Measurements from ENCODE around the gene TBCA. TPM values are rescaled to one million over a fixed set of nuclear protein-coding genes. Genes with fewer than 3 reads are reported as not detected.

Gene TBCA
- total RNA-seq, 4 donors from 2014 or later, result 137 to 172 (median 153) TPM

- no peak for TF ChIP-seq POLR2A (IDR thresholded peaks at IDR 0.05)
- TF ChIP-seq POLR2AphosphoS5 (IDR thresholded peaks at IDR 0.05), result no peak
- TF ChIP-seq EP300 (IDR thresholded peaks at IDR 0.05), result no peak
- TF ChIP-seq CTCF (IDR thresholded peaks at IDR 0.05), result no peak
- Histone ChIP-seq H3K27ac (no peak overlapping the region), H3K4me1 (no peaks in the 10 kb centered on the region), H3K36me3 (no peaks in the 10 kb centered on the region), H3K27me3 (no peaks in the 10 kb centered on the region), H3K9me3 (no peaks in the 10 kb centered on the region), H3K4me3 (no peak overlapping the region)
- ATAC-seq, result no peak
- 85 to 90% methylated on average over 2 of the region's 2 CpGs for WGBS, 2 donors (ENCODE audit: low coverage in 1 of 2)
Observed at GRCh38 chr5:77791926-77792325, 15.8 kb upstream of the TBCA start.

- Histone ChIP-seq H3K27me3 (no peaks in the 10 kb centered on the region), H3K27ac (no peak overlapping the region), H3K36me3 (no peaks in the 10 kb centered on the region), H3K9me3 (no peaks in the 10 kb centered on the region), H3K4me1 (no peaks in the 10 kb centered on the region), H3K4me3 (no peak overlapping the region)
- no peak for TF ChIP-seq EP300 (IDR thresholded peaks at IDR 0.05)
- no peak for TF ChIP-seq CTCF (IDR thresholded peaks at IDR 0.05)
- TF ChIP-seq POLR2A (IDR thresholded peaks at IDR 0.05), result no peak
- TF ChIP-seq POLR2AphosphoS5 (IDR thresholded peaks at IDR 0.05), result no peak
- ATAC-seq, result no peak
- WGBS, 2 donors (ENCODE audit: low coverage in 1 of 2), result 62 to 69% methylated on average over 2 of the region's 2 CpGs
Observed at GRCh38 chr5:77791356-77791755, 15.2 kb upstream of the TBCA start.

DNA sequence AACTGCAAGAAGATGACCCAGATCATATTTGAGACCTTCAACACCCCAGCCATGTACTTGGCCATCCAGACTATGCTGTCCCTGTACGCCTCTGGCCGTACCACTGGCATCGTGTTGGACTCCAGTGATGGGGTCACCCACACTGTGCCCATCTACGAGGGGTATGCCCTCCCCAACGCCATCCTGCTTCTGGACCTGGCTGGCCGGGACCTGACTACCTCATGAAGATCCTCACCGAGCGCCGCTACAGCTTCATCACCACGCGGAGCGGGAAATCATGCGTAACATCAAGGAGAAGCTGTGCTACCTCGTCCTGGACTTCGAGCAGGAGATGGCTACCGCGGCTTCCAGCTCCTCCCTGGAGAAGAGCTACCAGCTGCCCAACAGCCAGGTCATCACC lies 9.1 kb upstream of the TBCA start:
- Histone ChIP-seq H3K27me3 (no peaks in the 10 kb centered on the region), H3K9me3 (no peaks in the 10 kb centered on the region), H3K27ac (no peak overlapping the region), H3K4me3 (no peak overlapping the region), H3K36me3 (no peaks in the 10 kb centered on the region), H3K4me1 (no peaks in the 10 kb centered on the region)
- WGBS, 2 donors (ENCODE audit: low coverage in 1 of 2), result 82 to 87% methylated on average over 2 to 3 of the region's 17 CpGs
- no peak for ATAC-seq
- no peak for TF ChIP-seq CTCF (IDR thresholded peaks at IDR 0.05)
- no peak for TF ChIP-seq POLR2AphosphoS5 (IDR thresholded peaks at IDR 0.05)
- no peak for TF ChIP-seq EP300 (IDR thresholded peaks at IDR 0.05)
- no peak for TF ChIP-seq POLR2A (IDR thresholded peaks at IDR 0.05)

DNA sequence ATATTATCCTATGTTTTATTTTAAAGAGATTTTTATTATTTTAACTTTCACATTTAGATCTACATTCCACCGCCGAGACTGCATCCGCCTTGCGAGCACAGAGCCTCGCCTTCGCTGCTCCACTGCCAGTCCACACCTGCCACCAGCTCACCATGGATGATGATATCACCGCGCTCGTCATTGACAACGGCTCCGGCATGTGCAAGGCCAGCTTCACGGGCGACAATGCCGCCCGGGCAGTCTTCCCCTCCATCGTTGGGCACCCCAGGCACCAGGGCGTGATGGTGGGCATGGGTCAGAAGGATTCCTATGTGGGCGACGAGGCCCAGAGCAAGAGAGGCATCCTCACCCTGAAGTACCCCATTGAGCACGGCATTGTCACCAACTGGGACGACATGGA lies 8.6 kb upstream of the TBCA start:
- H3K27me3 ChIP-seq, result no peaks in the 10 kb centered on the region
- no peaks in the 10 kb centered on the region for H3K36me3 ChIP-seq
- WGBS, 2 donors (ENCODE audit: low coverage in 1 of 2), result 97% methylated on average over 5 of the region's 21 CpGs; no CpG with 5 or more reads in 1 of the 2 donors
- no peak for ATAC-seq
- no peak overlapping the region for H3K4me3 ChIP-seq
- no peak overlapping the region for H3K27ac ChIP-seq
- TF ChIP-seq POLR2A (IDR thresholded peaks at IDR 0.05) (no peak), EP300 (IDR thresholded peaks at IDR 0.05) (no peak), POLR2AphosphoS5 (IDR thresholded peaks at IDR 0.05) (no peak), CTCF (IDR thresholded peaks at IDR 0.05) (no peak)
- no peaks in the 10 kb centered on the region for H3K4me1 ChIP-seq
- H3K9me3 ChIP-seq, result no peaks in the 10 kb centered on the region

DNA sequence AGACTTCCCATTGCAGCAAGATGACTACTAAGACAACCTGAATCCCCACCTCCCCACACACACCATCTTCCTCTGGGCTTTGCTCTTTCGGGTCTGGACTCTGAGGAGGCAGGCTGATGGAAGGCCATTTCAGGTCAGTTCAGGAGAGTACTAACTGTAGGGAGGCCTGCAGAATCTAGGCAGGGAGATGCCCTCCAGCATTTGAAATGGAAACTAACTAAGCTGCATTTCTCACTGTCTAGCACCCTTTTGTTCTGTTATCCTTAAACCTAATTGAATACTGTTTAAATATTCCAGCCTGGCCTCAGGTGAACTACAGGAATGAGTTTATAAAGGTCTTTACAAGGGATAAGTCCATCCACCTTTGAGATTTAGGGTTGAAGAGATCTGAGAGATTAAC lies 4.9 kb upstream of the TBCA start:
- Histone ChIP-seq H3K27me3 (no peaks in the 10 kb centered on the region), H3K36me3 (no peaks in the 10 kb centered on the region), H3K4me1 (peaks cover 0 to 6% (median 0%) of the 10 kb centered on the region in 3 donors), H3K9me3 (no peaks in the 10 kb centered on the region), H3K27ac (no peak overlapping the region), H3K4me3 (no peak overlapping the region)
- ATAC-seq, result no peak
- 63 to 71% methylated on average over 1 of the region's 1 CpG for WGBS, 2 donors (ENCODE audit: low coverage in 1 of 2)
- no peak for TF ChIP-seq EP300 (IDR thresholded peaks at IDR 0.05)
- no peak for TF ChIP-seq CTCF (IDR thresholded peaks at IDR 0.05)
- TF ChIP-seq POLR2AphosphoS5 (IDR thresholded peaks at IDR 0.05), result no peak
- no peak for TF ChIP-seq POLR2A (IDR thresholded peaks at IDR 0.05)
